PFSK-1 (cell line): ENCODE results near the gene CEP19.

Experiments used
- FOXP2 ChIP-seq: optimal IDR thresholded peaks from 2 replicates; pipeline ENCODE3; 2011; ENCODE audit warnings: borderline replicate concordance, control low read depth, inconsistent platforms; ENCODE audit not compliant: insufficient read depth; ENCODE audit errors: extremely low read length, extremely low read depth
- POLR2AphosphoS5 ChIP-seq: IDR thresholded peaks from 2 replicates; pipeline ENCODE4 v1.6.1; 2012; ENCODE audit warnings: low read depth, mild to moderate bottlenecking, control low read depth, low read length, moderate library complexity
- REST ChIP-seq, 2 experiments: IDR thresholded peaks; 2 replicates each; pipeline versions ENCODE4 v1.6.1 to v1.8.0; 2011 to 2012; ENCODE audit warnings: low read depth in 2 of 2, low read length in 2 of 2, control low read depth in 1 of 2, inconsistent platforms in 1 of 2, mild to moderate bottlenecking in 1 of 2, moderate library complexity in 1 of 2; ENCODE audit not compliant: insufficient read depth in 1 of 2
- SIN3A ChIP-seq: IDR thresholded peaks from 2 replicates; pipeline ENCODE4 v1.6.1; 2012; ENCODE audit warnings: mild to moderate bottlenecking, low read length, moderate library complexity, borderline replicate concordance; ENCODE audit not compliant: insufficient read depth
- TAF1 ChIP-seq: IDR thresholded peaks from 2 replicates; pipeline ENCODE4 v1.6.1; 2012; ENCODE audit warnings: low read length, control low read depth, borderline replicate concordance; ENCODE audit not compliant: insufficient read depth

The CEP19 gene

GRCh38 chr3:196684548-196685407 is 27.3 kb downstream of the CEP19 start:
- no peak for TF ChIP-seq POLR2AphosphoS5

GRCh38 chr3:196677931-196678330 is 34.1 kb downstream of the CEP19 start:
- TF ChIP-seq REST (IDR thresholded peaks at IDR 0.05; ENCODE audit: insufficient read depth in 1 of 2, low read depth in 2 of 2, low read length in 2 of 2) (no peak), TAF1 (no peak), FOXP2 (no peak), POLR2AphosphoS5 (no peak), SIN3A (no peak)

GRCh38 chr3:196677353-196677752 is 34.7 kb downstream of the CEP19 start:
- TF ChIP-seq FOXP2 (no peak), POLR2AphosphoS5 (no peak), REST (IDR thresholded peaks at IDR 0.05; ENCODE audit: insufficient read depth in 1 of 2, low read depth in 2 of 2, low read length in 2 of 2) (no peak), SIN3A (no peak), TAF1 (no peak)

GRCh38 chr3:196673632-196674031 is 38.4 kb downstream of the CEP19 start:
- TF ChIP-seq TAF1: no peak
- TF ChIP-seq REST (IDR thresholded peaks at IDR 0.05; ENCODE audit: insufficient read depth in 1 of 2, low read depth in 2 of 2, low read length in 2 of 2): no peak
- no peak for TF ChIP-seq FOXP2
- TF ChIP-seq SIN3A: no peak
- no peak for TF ChIP-seq POLR2AphosphoS5

GRCh38 chr3:196670339-196670738 is 41.7 kb downstream of the CEP19 start:
- no peak for TF ChIP-seq REST (IDR thresholded peaks at IDR 0.05; ENCODE audit: insufficient read depth in 1 of 2, low read depth in 2 of 2, low read length in 2 of 2)
- TF ChIP-seq FOXP2: no peak
- no peak for TF ChIP-seq TAF1
- no peak for TF ChIP-seq POLR2AphosphoS5
- TF ChIP-seq SIN3A: no peak
